ENCODE measurements around the gene NBEA. TPM values are rescaled to one million over a fixed set of nuclear protein-coding genes. Genes with fewer than 3 reads are reported as not detected.

Gene NBEA
- total RNA-seq, 1 donor from 2014 or later: 6.6 TPM

GRCh38 chr13:35225582-35225981, 283.5 kb downstream of the NBEA start:
- no peak overlapping the region for H3K4me3 ChIP-seq
- no peak for ATAC-seq
- intact Hi-C loops (cut with DNase I): no loop called here

GRCh38 chr13:35228536-35228935, 286.5 kb downstream of the NBEA start:
- Histone ChIP-seq H3K9me3 (no peaks in the 10 kb centered on the region), H3K27ac (no peak overlapping the region), H3K36me3 (no peaks in the 10 kb centered on the region), H3K27me3 (ENCODE audit: low read depth) (no peaks in the 10 kb centered on the region), H3K4me1 (no peaks in the 10 kb centered on the region), H3K4me3 (no peak overlapping the region)
- TF ChIP-seq CTCF (IDR thresholded peaks at IDR 0.05): no peak
- intact Hi-C loops (cut with DNase I): no loop called here
- no peak for DNase-seq
- no peak for ATAC-seq

More at GRCh38 chr13:35225582-35225981, 283.5 kb downstream of the NBEA start:
- H3K4me1 ChIP-seq: no peaks in the 10 kb centered on the region
- TF ChIP-seq CTCF (IDR thresholded peaks at IDR 0.05): no peak
- DNase-seq: no peak
- H3K27me3 ChIP-seq (ENCODE audit: low read depth): no peaks in the 10 kb centered on the region
- no peaks in the 10 kb centered on the region for H3K36me3 ChIP-seq
- H3K9me3 ChIP-seq: no peaks in the 10 kb centered on the region
- no peak overlapping the region for H3K27ac ChIP-seq

GRCh38 chr13:35231426-35231825, 289.4 kb downstream of the NBEA start:
- Histone ChIP-seq H3K27ac (no peak overlapping the region), H3K36me3 (no peaks in the 10 kb centered on the region), H3K27me3 (ENCODE audit: low read depth) (no peaks in the 10 kb centered on the region), H3K9me3 (no peaks in the 10 kb centered on the region), H3K4me1 (no peaks in the 10 kb centered on the region), H3K4me3 (no peak overlapping the region)
- TF ChIP-seq CTCF (IDR thresholded peaks at IDR 0.05): no peak
- DNase-seq (no peak), ATAC-seq (no peak)
- intact Hi-C loops (cut with DNase I): no loop called here

GRCh38 chr13:35238274-35238673, 296.2 kb downstream of the NBEA start:
- no peak overlapping the region for H3K4me3 ChIP-seq
- H3K27ac ChIP-seq: no peak overlapping the region
- intact Hi-C loops (cut with DNase I): no loop called here
- no peaks in the 10 kb centered on the region for H3K9me3 ChIP-seq
- no peak for TF ChIP-seq CTCF (IDR thresholded peaks at IDR 0.05)
- no peaks in the 10 kb centered on the region for H3K4me1 ChIP-seq
- no peaks in the 10 kb centered on the region for H3K27me3 ChIP-seq (ENCODE audit: low read depth)
- no peaks in the 10 kb centered on the region for H3K36me3 ChIP-seq
- no peak for ATAC-seq
- DNase-seq: no peak

- no peak for TF ChIP-seq CTCF (IDR thresholded peaks at IDR 0.05)
- no peak for DNase-seq
Measured at GRCh38 chr13:35252536-35253205, 310.6 kb downstream of the NBEA start.

More at GRCh38 chr13:35252536-35253205, 310.6 kb downstream of the NBEA start:
- H3K4me3 ChIP-seq: no peak overlapping the region
- no peaks in the 10 kb centered on the region for H3K9me3 ChIP-seq
- no peaks in the 10 kb centered on the region for H3K27me3 ChIP-seq (ENCODE audit: low read depth)
- no peaks in the 10 kb centered on the region for H3K4me1 ChIP-seq
- H3K36me3 ChIP-seq: peaks cover 7% of the 10 kb centered on the region
- no peak for ATAC-seq
- intact Hi-C loops (cut with DNase I): no loop called here
- no peak overlapping the region for H3K27ac ChIP-seq
